Measurements from ENCODE around the gene LRFN5.

GRCh38 chr14:41623736-41624135, 17.1 kb downstream of the LRFN5 start:
- no peak for TF ChIP-seq CTCF (IDR thresholded peaks at IDR 0.05; ENCODE audit: low read depth, low read length, poor library complexity, severe bottlenecking)
- TF ChIP-seq EZH2phosphoT487 (IDR thresholded peaks at IDR 0.05; ENCODE audit: borderline replicate concordance, low read length): no peak
